Testis (tissue), 2 donors: ENCODE measurements around the gene FKBP8.

Experiments used
- POLR2A ChIP-seq: fragments of 450-650 bp; IDR thresholded peaks from one replicate; pipeline ENCODE4 v1.6.1; 2017; ENCODE audit warnings: antibody characterized with exemption, mild to moderate bottlenecking, moderate library complexity
- TF ChIP-seq, protein P1 (sequence below), 3 experiments: fragments of 450-650 bp in 2 of 3; fragments of 200-600 bp in 1 of 3; sonication (generic) in 1 of 3; IDR thresholded peaks; one replicate each; pipeline ENCODE4 v1.5.1; 2016 to 2019; ENCODE audit warnings: antibody characterized with exemption in 3 of 3, mild to moderate bottlenecking in 2 of 3, moderate library complexity in 1 of 3

DNA sequence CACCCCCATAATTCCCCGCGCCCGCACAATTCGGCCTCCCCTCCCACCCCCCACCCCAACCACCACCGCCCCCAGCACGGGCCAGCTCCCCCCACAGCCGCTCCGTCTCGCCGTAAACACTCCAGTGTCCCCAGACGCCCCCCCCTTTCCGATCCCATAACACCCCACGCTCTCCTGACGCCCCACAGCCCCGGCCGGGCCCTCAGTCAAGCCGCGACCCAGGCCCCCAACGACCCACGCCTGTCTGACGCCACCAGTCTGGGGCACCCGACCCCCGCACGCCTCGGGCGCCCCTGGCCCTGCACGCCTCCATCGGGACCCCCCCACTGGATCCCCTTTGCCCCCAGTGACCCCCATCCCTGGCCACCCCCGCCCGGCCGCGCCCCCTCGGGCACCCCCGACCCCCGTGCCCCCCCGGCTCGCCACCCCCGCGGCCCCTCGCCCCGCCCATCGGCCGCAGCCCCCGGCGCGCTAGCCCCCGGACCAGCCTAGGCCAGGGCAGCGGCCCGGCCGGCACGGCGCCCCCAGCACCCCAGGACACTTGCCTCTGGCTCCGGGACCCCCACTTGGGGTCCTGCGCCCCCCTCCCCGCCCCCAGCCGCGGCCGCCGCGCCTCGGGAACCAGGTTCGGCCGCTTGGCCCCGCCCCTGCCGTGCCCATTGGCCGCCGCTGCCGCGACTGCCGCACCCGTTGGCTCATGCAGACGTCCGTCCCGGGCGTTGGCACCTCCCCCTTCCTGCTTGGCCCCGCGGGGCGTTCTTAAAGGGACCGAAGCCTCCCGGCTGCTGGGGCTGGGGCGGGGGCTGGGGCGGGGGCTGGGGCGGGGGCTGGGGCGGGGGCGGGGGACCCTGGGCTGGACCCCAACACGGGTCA lies at the start of gene FKBP8:
- TF ChIP-seq POLR2A, result no peak
- TF ChIP-seq, protein P1, sequence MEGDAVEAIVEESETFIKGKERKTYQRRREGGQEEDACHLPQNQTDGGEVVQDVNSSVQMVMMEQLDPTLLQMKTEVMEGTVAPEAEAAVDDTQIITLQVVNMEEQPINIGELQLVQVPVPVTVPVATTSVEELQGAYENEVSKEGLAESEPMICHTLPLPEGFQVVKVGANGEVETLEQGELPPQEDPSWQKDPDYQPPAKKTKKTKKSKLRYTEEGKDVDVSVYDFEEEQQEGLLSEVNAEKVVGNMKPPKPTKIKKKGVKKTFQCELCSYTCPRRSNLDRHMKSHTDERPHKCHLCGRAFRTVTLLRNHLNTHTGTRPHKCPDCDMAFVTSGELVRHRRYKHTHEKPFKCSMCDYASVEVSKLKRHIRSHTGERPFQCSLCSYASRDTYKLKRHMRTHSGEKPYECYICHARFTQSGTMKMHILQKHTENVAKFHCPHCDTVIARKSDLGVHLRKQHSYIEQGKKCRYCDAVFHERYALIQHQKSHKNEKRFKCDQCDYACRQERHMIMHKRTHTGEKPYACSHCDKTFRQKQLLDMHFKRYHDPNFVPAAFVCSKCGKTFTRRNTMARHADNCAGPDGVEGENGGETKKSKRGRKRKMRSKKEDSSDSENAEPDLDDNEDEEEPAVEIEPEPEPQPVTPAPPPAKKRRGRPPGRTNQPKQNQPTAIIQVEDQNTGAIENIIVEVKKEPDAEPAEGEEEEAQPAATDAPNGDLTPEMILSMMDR (IDR thresholded peaks at IDR 0.05), result no peak
